GM19395 (cell line): Measurements from ENCODE around the gene PTPRN2.

ENCODE experiments used
- ATAC-seq: cut with Tn5 transposase; IDR thresholded peaks from one replicate; pipeline ENCODE4 v1.9.1; 2021; ENCODE audit warnings: mild to moderate bottlenecking, moderate library complexity; ENCODE audit not compliant: unreplicated experiment

The PTPRN2 gene

DNA sequence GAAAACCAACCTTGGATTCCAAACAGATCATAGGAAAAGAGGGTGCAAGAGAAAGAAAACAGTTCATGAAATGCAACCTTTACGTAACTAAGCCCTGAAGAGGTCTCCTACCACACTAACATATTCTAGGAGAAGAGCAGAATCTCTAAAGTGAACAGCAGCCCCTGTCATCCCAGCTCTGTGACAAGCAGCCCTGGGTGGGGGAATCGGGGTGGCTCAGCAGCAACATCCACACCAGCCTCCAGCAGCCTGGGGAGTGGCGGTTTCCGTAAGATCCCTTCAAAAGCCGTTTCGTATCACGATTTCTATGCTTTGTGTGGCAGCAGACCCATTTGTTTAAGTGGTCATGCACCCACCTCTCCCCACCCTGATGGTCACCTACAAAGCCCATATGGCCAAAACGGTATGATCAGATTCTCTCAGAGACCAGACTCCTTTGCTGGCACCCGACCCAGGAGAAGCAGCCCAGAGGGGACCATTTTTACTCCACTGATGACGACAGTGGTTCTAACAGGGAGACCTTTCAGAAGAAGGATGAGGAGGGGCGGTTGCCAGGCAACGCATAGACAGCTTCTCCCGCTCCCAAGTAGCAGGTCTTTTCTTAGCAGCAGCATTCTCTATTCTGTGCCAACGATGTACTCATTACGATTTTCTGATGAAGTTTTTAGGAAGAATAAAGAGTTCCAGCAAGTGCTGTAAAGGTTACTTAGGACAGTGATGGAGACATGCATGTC, 950.2 kb downstream of the PTPRN2 start:
- no peak for ATAC-seq

DNA sequence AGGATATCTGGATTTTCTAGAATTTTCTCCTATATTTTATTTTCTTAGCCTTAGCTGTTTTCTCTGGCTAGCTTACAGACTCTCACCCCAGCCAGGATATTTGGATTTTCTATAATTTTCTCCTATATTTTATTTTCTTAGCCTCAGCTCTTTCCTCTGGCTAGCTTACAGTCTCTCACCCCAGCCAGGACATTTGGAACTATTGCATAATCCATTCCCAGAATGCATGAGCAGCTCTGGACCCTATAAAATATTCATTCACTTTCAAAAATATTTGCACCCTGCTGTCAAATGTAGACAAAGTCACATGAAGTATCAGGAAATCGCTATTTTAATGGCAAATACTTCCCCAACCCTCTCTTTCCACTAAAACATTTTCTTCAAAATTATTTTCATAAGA, 952.0 kb downstream of the PTPRN2 start:
- no peak for ATAC-seq

DNA sequence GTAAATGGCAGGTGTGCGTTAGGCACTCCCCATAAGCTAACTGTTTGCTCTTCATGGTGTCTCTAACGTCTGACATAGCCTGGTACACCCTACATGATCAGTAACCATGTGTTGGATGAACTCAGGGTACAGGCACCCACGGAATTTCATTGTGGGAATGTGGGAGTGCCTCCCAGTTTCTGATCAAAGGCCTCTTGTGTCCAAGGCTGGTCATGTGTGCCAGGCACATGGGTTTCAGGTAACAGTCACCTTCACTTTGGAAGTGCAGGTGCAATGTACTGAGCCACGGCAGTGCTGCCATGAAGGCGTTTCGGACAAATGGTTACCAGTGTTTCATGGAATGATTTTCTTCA, 952.5 kb downstream of the PTPRN2 start:
- no peak for ATAC-seq

DNA sequence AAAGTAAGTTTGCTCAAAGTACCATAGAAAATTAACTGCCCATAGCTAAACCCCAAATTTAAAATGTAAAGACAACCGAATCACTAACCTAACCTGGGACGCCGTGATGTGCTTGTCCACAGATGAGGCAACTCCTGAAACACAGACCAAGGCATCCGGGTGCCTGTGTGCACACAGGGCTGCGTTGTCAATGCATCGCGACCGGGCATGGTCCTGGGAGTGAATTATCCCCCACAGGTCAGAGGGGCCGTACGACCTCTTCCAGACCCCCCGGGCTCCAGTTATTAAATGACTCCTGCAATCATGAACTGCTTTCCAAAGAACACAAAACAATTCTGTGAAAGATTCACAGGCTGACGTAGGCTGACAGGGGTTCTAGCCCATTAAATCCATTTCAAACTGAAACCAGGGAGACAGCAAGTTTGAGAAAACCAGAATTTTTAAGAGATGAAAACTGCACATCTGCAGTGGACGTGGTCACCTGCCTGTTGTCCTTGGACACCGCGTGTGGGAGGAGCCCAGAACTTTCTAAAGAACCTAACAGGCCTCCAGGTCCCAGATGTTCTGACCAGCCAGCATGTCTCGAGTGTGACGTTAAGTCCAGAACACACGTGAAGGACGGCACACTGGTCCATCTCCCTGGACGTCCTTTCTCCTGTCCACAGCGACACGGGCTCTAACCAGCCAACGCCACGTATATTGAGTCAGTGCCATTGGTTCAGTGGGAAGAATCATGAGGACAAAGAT, 953.0 kb downstream of the PTPRN2 start:
- no peak for ATAC-seq

DNA sequence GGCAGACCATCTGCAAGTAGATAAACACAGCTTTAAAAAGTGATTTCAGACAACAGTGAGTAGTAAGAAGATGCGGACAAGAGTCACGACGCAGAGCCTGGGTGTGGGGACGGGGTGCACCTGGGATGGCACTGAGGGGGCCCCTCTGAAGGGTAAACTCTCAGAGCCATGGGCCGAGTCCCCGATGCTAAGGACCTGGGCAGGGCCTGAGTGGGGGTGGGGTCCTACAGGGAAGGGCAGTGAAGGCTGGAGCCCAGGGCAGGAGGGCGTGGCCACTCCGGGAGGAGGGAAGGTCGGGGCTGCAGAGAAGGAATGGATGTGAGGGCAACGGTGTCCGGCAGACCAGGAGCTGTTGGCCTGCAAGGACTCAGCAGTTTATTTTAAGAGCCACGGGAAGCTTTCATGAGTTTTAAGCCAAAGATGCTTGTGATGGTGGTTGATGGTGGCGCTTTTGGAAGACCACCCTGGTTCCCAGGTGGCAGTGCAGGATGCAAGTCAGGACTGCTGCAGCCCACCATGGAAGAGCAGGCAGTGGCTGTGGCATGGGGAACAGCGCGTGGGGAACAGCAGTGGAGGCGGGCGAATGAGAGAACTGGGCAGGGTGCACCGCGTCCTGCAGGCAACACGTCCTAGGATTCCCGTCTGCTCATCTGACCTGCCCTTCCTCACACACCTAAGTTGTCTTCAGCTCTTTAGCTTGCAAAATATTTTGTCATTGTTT, 954.0 kb downstream of the PTPRN2 start:
- no peak for ATAC-seq

DNA sequence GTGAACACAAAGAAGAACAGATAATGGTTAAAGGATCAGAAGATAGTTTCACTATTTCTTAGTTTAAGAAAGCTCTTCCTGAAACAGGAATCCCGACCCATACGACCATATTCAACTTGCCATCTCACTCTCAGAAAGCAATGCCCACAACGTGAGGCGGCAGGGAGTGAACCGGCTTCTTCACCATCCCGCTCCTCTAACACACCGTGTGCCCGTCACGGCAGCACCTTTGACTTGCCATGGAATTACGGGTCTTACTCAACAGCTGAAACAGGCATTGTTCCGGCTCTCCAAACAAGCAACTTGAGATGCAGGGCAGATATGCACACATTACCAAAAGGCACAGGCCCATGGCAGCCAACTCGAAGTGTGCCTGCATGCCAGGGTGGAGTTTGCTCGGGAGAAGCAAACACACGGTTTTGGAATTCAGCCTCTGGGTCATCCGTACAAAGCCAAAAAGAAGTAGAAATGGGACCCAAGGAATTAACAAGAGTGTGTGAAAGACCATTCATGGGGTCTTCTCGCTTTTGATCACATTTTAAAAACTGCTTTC, 957.2 kb downstream of the PTPRN2 start:
- no peak for ATAC-seq

DNA sequence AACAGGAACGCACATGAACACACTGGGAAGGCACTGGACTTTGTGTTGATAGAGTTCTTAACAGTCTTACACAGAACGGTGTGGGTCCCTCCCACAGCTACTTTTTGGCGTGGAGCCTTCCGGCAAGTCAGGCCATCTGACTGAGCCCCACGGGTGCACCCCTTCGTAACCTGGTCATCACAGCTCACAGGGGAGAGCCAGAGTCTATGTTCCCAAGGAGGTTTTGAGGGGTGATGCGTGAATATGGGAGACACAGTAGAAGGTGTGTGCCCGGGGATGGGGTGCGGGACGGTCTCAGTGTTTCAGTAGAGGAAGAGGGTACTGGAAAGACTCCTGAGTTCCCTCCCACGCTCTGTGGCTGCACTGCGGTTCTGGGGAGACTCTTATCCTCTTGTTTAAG, 959.2 kb downstream of the PTPRN2 start:
- ATAC-seq = no peak

DNA sequence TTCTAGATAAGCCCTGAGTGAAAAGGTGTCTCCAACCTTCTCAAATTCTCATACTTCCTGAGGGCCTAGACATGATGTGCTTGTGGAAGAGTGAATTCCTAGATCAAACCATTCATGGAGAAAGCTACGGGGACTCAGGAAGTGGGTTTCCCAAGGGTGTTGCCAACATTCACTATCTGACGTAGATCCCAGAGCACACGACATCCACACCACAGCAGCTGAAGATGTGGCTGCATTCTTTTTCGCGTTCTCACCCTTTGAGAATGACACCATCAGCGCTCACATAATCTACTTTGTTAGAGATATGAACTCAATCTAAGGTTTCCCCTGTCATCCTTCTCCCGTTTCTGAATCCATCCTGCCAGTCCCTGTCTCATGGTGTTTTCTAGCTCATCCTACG, 960.0 kb downstream of the PTPRN2 start:
- no peak for ATAC-seq

DNA sequence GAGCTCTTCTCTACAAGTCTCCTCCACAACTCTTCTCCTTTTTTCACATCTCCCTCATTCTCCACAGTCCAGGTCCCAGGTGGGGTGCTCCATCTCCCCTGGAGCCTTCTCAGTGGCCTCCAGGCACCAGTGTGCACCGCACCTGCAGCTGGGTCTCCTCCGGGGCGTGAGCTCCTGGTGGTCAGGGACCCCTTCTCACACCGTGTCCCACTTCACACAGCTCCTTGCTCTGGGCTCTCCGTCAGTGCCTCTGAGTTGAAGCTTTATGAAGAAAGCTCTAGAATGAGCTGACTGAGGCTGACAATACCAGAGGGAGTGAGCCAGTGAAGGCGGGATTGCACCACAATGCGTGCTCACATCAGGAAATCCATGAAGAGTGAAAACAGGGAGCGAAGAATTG, 960.6 kb downstream of the PTPRN2 start:
- no peak for ATAC-seq

DNA sequence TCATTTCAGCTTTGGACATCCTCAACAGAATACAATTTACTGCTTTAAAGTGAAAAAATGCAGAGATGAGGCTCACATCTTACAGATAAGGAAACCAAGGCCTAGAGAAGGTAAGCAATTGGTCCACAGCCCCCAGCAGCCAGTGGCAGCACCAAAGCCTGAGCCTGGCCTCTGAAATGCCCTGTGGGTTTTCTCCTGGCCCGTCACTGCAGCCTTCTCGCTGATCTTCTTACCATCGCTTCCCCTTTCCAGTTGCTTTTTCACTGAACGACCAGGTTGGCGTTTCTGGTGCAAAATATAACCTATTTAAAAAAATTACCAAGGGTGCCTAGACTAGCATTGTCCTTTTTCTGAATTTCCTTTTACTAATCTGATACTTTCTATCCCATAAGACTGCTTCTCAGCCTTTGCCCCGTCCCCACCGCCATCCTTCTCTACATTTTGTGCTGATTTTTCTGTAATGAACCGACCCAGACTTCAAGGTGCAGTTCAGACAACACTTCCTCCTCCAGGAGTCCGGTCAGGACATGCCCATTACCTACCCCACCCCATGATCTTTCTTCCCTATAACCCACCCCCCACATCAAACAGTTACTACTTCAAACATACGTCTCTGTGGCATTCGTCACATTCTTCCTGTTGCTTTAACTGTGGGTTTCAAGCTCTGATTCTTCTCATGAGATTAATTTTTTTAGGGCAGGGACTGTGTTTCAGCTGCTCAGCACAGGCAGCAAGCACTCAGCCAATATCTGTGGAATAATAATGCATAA, 961.5 kb downstream of the PTPRN2 start:
- no peak for ATAC-seq

DNA sequence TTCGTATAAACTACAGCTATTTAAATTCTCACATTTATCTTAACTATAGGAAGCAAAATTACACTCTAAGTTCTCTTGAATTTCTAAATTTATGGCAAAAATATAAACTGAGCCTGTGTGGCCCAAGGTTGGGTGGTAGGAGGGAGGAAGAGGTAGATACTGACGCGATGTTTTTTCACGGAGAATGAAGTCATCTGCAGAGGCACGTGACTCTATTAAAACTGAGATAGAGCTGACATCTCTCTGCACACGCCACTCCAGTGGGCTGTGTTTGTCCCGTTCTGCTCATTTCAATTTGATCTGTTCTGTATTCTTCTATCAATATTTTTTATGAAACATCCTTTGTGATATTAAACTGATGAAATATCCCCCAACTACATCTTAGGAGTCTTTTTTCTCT, 964.1 kb downstream of the PTPRN2 start:
- no peak for ATAC-seq

DNA sequence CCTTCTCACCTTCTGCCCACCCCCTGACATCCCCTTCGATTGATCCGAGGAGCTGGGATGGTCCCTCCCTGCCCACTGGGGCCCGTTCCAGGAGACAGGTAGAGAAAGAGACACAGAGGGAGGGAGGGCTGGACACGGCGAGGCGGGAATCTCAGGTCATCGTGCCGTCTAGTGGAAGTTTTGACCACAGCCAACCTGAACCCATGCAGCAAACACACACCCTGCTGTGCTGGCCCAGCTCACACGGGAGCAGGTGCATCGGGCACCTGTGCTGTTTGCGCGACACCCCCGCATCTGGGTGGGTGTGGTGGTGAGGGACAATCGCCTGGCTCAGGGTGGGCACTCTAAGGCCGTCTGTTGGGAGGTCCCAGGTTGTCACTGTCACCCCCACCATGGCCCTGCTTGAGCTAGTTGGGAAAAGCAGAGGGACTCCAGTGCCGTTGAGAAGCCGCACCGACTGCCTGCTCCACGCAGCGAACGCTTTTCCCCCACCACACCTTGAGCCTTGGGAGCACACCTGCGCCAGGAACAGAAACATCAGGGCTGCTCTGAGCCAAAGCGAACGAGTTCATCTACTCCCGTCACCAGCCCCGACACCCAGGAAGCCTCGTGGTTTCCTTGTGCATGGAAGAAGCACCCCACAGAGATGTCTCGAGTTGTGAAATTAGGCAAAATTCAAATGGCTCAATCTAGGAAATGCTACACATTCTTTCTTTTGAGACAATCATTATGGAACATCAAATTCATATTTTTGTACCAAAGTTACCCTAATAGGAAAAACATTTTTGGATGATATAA, 965.0 kb downstream of the PTPRN2 start:
- no peak for ATAC-seq

DNA sequence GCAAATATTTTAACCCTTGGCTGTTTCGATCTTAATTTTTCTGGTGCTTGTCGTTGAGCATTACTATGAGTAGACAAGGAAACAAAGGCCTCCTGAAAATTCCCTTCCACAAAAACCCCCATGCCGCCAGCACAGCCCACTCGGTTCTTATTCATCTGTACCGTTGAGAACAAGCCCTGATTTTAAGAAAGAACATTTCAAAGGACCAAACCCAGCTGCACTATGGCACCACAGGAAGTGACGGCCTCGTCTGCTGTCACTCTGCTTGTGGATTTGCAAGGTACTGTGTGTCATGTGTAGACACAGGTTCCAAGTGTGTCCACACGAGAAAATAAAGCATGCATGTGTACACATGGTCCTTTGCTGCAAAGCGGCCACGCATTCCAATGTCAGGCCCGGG, 965.6 kb downstream of the PTPRN2 start:
- ATAC-seq = no peak

DNA sequence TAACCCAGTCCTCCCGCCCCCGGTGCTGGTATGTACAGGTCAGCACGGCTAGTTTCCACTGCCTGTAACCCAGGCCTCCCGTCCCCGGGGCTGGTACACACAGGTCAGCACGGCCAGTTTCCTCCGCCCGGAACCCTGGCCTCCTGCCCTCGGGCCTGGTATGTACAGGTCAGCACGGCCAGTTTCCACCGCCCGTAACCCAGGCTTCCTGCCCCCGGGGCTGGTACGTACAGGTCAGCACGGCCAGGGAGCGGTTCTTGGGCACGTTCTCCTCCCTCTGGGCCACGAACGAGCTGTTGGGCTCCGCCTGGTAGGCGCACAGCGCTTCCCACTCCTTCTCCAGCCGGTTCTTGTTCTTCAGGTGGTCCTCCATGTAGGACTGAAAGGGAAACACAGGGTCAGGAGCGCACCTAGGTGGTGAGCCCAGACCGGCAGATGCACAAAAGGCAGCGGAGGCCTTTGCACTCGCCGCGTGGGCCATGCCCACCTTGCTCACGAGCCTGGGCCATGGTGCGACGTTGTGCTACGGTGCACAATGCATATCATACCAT, 966.4 kb downstream of the PTPRN2 start:
- ATAC-seq = no peak

DNA sequence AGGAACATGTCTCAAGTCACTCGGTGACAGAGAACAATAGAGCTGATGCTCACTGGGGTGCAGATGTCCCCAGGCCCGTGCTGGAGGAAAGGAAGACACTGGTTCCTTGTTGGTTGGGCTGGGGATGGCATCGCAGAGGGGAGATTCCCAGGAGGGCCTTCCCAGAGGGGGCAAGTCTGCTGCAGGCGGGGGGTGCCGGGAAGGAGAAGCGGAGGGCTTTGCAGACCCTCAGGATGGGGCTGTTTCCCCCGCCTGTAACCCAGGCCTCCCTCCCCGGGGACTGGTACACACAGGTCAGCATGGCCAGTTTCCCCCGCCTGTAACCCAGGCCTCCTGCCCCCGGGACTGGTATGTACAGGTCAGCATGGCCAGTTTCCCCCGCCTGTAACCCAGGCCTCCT, 967.0 kb downstream of the PTPRN2 start:
- ATAC-seq = no peak

DNA sequence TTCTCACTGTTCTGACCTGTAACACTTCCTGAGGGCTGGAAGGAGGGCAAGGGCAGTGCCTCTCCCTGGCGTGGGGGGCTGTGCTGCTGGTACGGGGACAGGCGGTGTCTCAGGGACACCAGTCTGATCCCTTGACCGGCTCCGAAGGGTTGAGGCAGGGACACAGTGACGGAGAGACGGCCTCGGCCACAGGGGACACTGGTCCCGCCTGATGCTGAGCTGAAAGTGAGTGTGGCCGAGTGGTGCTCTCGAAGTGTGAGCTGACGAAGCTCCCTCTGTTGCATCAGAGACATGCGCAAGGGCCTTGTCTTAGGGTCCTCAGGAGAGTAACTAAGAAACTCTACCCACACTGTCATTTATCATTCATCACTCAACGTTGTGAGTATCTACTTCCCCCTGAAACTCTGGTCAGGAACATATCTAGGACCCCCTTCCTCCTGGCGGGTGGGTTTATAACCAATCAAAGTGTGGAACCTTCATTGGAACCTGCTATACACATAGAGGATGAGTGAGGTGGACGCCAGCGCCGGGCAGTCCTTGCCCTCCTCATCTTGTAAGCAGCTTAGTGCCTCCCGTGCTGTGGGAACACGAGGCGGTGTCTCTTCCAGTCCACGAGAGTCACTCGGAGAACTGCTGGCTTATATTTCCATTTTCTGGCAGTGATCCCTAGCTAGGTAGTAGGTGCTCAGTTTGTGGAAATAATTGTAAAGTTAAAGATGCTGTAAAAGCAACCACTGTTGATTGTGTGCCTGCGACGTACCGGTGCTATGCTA, 967.7 kb downstream of the PTPRN2 start:
- no peak for ATAC-seq

DNA sequence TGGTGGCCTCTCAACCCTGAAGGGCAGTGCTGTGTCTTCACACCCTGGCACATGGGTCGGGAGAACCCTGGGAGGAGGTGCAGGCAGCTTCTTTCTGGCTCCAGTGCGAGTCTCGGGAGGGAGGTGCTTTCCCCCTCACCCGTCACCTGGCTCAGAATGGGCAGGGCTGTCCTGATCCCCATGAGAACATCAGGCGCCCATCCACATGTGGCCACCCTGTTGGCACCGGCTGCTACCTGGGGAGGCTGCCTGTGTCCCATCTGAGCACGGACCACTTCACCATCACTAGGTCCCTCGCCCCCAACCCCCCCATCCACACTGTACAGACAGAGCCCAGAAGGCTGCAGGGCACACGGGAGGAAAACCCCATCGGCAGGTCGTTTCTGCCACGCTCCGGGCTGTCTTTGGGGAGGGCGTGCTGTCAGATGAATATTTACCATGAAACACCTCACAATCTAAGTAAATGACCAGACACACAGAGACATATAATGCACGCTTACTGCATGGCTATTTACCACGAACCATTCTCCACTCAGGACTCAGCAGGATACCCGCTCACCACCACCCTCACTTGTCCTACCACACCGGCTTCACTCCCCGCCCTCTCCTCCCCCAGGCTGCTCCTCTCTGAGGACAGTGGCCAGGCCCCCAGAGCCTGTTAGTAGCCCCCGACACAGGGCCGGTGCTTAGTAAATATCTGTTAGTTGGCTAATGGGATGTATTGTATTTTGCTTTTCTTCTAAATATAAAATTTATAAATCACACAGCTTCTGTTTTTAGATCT, 968.6 kb downstream of the PTPRN2 start:
- ATAC-seq = no peak

DNA sequence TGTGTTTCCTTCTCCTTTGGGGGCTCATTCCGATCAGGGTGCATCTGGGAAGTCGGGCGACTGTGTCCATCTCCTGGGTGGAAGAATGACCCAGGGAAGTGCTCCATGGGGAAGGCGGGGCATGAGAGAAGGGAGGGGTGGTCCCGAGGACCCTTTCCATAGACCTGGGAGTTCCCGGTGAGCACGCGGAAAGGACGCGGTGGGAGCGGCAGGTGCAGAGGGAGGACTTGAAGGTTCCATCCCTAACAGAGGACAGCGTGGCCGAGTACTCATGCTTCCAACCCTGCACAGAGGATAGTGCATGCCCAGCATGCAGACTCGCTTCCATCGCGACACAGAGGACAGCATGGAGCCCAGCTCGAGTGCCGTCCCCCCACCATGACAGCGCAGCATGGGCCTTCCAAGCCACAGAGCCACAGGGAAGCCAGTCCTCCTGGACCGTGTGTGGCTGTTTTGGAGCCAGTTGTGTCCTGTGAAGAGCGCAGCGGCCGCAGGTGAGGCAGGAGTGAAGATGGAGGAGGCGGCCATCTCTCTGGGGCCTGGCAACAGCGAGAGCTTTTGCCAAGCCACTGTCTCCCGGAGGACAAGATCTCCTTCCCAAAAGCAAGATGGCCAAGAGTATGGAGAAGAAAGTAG, 969.4 kb downstream of the PTPRN2 start:
- no peak for ATAC-seq
